Caco-2 (cell line): Measurements from ENCODE around the gene MS4A10. TPM values are rescaled to one million over a fixed set of nuclear protein-coding genes. Genes with fewer than 3 reads are reported as not detected.

Source experiments
- BruUV-seq: library from RNA; stranded (reverse); fragments of 400-500 nt; replicated peaks from 2 replicates; lab custom pipeline; 2021; lab: Mats Ljungman, UMichigan
- CTCF ChIA-PET: fragments of 300-600 bp; sonication (Branson Sonifier 250); formaldehyde crosslinking; loops from one replicate; lab custom pipeline; 2022; ENCODE audit warnings: antibody characterized with exemption; lab: Charles Lee
- POLR2A ChIA-PET: fragments of 300-600 bp; sonication (Branson Sonifier 250); formaldehyde crosslinking; loops from one replicate; lab custom pipeline; 2022; ENCODE audit warnings: antibody characterized with exemption; lab: Charles Lee
- DNase-seq, 2 experiments: peaks; one replicate each; pipeline versions ENCODE4 v3.0.0 to v3.0.0-alpha.2; 2020 to 2022
- H3K27me3 ChIP-seq: replicated peaks from 2 replicates; pipeline ENCODE4 v1.6.0; 2011; ENCODE audit warnings: low read length; ENCODE audit not compliant: control insufficient read depth, insufficient read depth
- H3K36me3 ChIP-seq: 2 replicates; pipeline ENCODE4 v1.5.1; 2011; ENCODE audit warnings: low read length; ENCODE audit not compliant: control insufficient read depth, insufficient read depth
- H3K4me1 ChIP-seq: fragments of 250-450 bp; sonication (Bioruptor Pico); 2 replicates; pipeline ENCODE4 v1.5.1; 2020; ENCODE audit warnings: mild to moderate bottlenecking
- H3K4me3 ChIP-seq: 2 replicates; pipeline ENCODE4 v1.5.1; 2011; ENCODE audit warnings: low read depth, mild to moderate bottlenecking, control low read depth, low read length
- H3K9me3 ChIP-seq: fragments of 250-450 bp; sonication (Bioruptor Pico); 2 replicates; pipeline ENCODE4 v1.5.1; 2020; ENCODE audit warnings: mild to moderate bottlenecking, moderate library complexity
- H3K27ac Mint-ChIP-seq: one replicate; pipeline ENCODE4 v1.8.0; 2022; ENCODE audit warnings: mixed read lengths; ENCODE audit not compliant: unreplicated experiment
- H3K27me3 Mint-ChIP-seq: one replicate; pipeline ENCODE4 v1.8.0; 2022; ENCODE audit warnings: mixed read lengths; ENCODE audit not compliant: insufficient read depth, unreplicated experiment
- H3K36me3 Mint-ChIP-seq: one replicate; pipeline ENCODE4 v1.8.0; 2022; ENCODE audit warnings: mild to moderate bottlenecking, mixed read lengths; ENCODE audit not compliant: insufficient read depth, unreplicated experiment
- H3K4me1 Mint-ChIP-seq: one replicate; pipeline ENCODE4 v1.8.0; 2022; ENCODE audit warnings: low read depth, mixed read lengths; ENCODE audit not compliant: unreplicated experiment
- H3K4me3 Mint-ChIP-seq: one replicate; pipeline ENCODE4 v1.8.0; 2022; ENCODE audit warnings: mild to moderate bottlenecking, moderate library complexity, mixed read lengths; ENCODE audit not compliant: unreplicated experiment
- H3K9me3 Mint-ChIP-seq: one replicate; pipeline ENCODE4 v1.8.0; 2022; ENCODE audit warnings: mixed read lengths; ENCODE audit not compliant: unreplicated experiment
- CTCF ChIP-seq, 2 experiments: fragments of 200-600 bp in 1 of 2; IDR thresholded peaks; 1 replicate in 1 of 2; 2 replicates in 1 of 2; pipeline versions ENCODE4 v1.5.1 to v1.8.0; 2011 to 2022; ENCODE audit warnings: antibody characterized with exemption in 1 of 2, control low read depth in 1 of 2, inconsistent platforms in 1 of 2, low read depth in 1 of 2, low read length in 1 of 2, mild to moderate bottlenecking in 1 of 2, moderate library complexity in 1 of 2; ENCODE audit not compliant: insufficient read depth in 1 of 2, severe bottlenecking in 1 of 2, unreplicated experiment in 1 of 2
- intact Hi-C: fragments of 100-400 bp; cut with micrococcal nuclease; formaldehyde crosslinking; loops from one replicate; pipeline ENCODE4 v1.10.0; 2022; ENCODE audit not compliant: unreplicated experiment
- total RNA-seq: library from RNA; stranded (reverse); gene quantifications from 2 replicates; pipeline ENCODE4 v1.2.3, GENCODE V29; 2022

MS4A10 gene
- total RNA-seq, 1 experiment from 2014 or later: 0.14 TPM

GRCh38 chr11:60842668-60843600, 57.8 kb downstream of the MS4A10 start:
- H3K4me3 ChIP-seq: peak overlapping the region; percentile 94
- H3K27me3 ChIP-seq: no peaks in the 10 kb centered on the region
- BruUV-seq: no TSS peak
- H3K36me3 ChIP-seq: no peaks in the 10 kb centered on the region
- no peak for DNase-seq
- H3K9me3 ChIP-seq: no peaks in the 10 kb centered on the region
- peaks cover 16% of the 10 kb centered on the region for H3K4me1 ChIP-seq
- peak overlapping the region; percentile 71 for H3K27ac Mint-ChIP-seq
- peaks cover 31% of the 10 kb centered on the region for H3K4me1 Mint-ChIP-seq
- TF ChIP-seq CTCF (IDR thresholded peaks at IDR 0.05; ENCODE audit: insufficient read depth in 1 of 2, low read depth in 1 of 2, low read length in 1 of 2, severe bottlenecking in 1 of 2, unreplicated experiment in 1 of 2): no peak
- H3K36me3 Mint-ChIP-seq: peaks cover 51% of the 10 kb centered on the region
- intact Hi-C loops: loop anchor here (1.0 kb wide), 1 partner anchor 9 kb away; no protein-coding TSS in a partner anchor
- H3K9me3 Mint-ChIP-seq: no peaks in the 10 kb centered on the region
- H3K4me3 Mint-ChIP-seq: peak overlapping the region; percentile 69
- H3K27me3 Mint-ChIP-seq: no peaks in the 10 kb centered on the region
- CTCF ChIA-PET: interaction anchor here (0.6 to 1.2 kb wide), 3 partner anchors 8 to 45 kb away, joined by 3 to 4 read pairs (median 4); no protein-coding TSS in a partner anchor
- POLR2A ChIA-PET: interaction anchor here (0.6 kb wide), 1 partner anchor 1080 kb away, joined by 5 read pairs; no protein-coding TSS in a partner anchor

- BruUV-seq: no TSS peak
- Histone ChIP-seq H3K4me1 (peaks cover 16% of the 10 kb centered on the region), H3K27me3 (no peaks in the 10 kb centered on the region), H3K36me3 (no peaks in the 10 kb centered on the region; the same call in none of the 2 replicates), H3K4me3 (peak overlapping the region; percentile 94), H3K9me3 (no peaks in the 10 kb centered on the region)
- TF ChIP-seq CTCF (IDR thresholded peaks at IDR 0.05; ENCODE audit: insufficient read depth in 1 of 2, low read depth in 1 of 2, low read length in 1 of 2, severe bottlenecking in 1 of 2, unreplicated experiment in 1 of 2): no peak
- peak overlapping the region; percentile 71 for H3K27ac Mint-ChIP-seq
- POLR2A ChIA-PET: no interaction called here
- CTCF ChIA-PET: interaction anchor here (0.6 kb wide), 1 partner anchor 8 kb away, joined by 3 read pairs; no protein-coding TSS in a partner anchor
- no peaks in the 10 kb centered on the region for H3K9me3 Mint-ChIP-seq
- DNase-seq: no peak
- intact Hi-C loops: no loop called here
- no peaks in the 10 kb centered on the region for H3K27me3 Mint-ChIP-seq
- H3K36me3 Mint-ChIP-seq: peaks cover 59% of the 10 kb centered on the region
- peak overlapping the region; percentile 69 for H3K4me3 Mint-ChIP-seq
- peaks cover 31% of the 10 kb centered on the region for H3K4me1 Mint-ChIP-seq
These were observed 59.1 kb downstream of the MS4A10 start for GRCh38 chr11:60844045-60844869.

GRCh38 chr11:60844870-60845221, 59.7 kb downstream of the MS4A10 start:
- no peaks in the 10 kb centered on the region for H3K9me3 Mint-ChIP-seq
- POLR2A ChIA-PET: no interaction called here
- peaks cover 57% of the 10 kb centered on the region for H3K36me3 Mint-ChIP-seq
- Histone ChIP-seq H3K36me3 (no peaks in the 10 kb centered on the region; the same call in none of the 2 replicates), H3K4me3 (no peak overlapping the region), H3K9me3 (no peaks in the 10 kb centered on the region), H3K4me1 (peaks cover 16% of the 10 kb centered on the region), H3K27me3 (no peaks in the 10 kb centered on the region)
- BruUV-seq: no TSS peak
- CTCF ChIA-PET: interaction anchor here (0.6 to 1.2 kb wide), 3 partner anchors 8 to 42 kb away, joined by 3 to 5 read pairs (median 3); no protein-coding TSS in a partner anchor
- DNase-seq: peak in 1 of 2 experiments; percentile 46
- intact Hi-C loops: no loop called here
- no peak for TF ChIP-seq CTCF (IDR thresholded peaks at IDR 0.05; ENCODE audit: insufficient read depth in 1 of 2, low read depth in 1 of 2, low read length in 1 of 2, severe bottlenecking in 1 of 2, unreplicated experiment in 1 of 2)
- H3K27ac Mint-ChIP-seq: peak overlapping the region; percentile 71
- peaks cover 31% of the 10 kb centered on the region for H3K4me1 Mint-ChIP-seq
- H3K4me3 Mint-ChIP-seq: peak overlapping the region; percentile 69
- H3K27me3 Mint-ChIP-seq: no peaks in the 10 kb centered on the region
